ENCODE data around the gene POC1A.

DNA sequence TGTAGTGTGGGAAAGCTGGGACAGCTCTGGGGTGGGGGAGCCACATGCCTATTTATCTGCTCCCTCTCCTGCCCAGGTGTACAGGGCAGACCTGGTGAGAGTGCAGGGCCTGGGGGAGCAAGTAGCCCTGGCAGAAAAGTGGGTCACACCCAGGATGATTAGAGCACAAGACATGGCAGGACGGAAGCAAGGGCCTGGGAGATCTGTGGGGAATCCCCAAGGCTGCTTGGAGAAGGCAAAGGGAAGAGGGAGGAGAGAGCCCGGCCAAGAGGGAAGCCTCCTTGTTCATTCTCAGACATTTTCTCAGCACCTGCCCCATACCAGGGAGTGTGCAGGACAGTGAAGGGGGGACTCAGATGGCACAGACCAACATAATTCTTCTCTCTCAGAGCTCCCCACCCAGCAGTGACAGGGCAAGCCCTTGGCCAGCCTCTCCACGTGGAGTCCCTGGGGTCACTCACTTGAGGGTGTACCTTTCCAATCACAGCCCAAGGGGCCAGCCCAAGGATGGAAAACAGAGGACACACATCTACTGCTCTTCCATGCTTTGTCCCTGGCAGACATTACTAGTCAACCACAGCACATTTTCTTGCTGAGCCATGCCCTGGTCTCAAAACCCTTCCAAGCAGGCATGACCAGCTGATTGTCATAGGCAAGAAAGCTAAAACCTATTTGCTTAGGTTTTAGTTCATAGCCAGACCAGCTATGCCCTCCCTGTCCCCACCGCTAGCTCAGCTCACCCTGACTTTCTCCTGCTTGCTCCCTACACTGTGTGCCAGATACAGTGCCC is 92.9 kb downstream of the POC1A start:
- TF ChIP-seq POLR2A (IDR thresholded peaks at IDR 0.05) = no peak
- TF ChIP-seq, protein P1, sequence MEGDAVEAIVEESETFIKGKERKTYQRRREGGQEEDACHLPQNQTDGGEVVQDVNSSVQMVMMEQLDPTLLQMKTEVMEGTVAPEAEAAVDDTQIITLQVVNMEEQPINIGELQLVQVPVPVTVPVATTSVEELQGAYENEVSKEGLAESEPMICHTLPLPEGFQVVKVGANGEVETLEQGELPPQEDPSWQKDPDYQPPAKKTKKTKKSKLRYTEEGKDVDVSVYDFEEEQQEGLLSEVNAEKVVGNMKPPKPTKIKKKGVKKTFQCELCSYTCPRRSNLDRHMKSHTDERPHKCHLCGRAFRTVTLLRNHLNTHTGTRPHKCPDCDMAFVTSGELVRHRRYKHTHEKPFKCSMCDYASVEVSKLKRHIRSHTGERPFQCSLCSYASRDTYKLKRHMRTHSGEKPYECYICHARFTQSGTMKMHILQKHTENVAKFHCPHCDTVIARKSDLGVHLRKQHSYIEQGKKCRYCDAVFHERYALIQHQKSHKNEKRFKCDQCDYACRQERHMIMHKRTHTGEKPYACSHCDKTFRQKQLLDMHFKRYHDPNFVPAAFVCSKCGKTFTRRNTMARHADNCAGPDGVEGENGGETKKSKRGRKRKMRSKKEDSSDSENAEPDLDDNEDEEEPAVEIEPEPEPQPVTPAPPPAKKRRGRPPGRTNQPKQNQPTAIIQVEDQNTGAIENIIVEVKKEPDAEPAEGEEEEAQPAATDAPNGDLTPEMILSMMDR (IDR thresholded peaks at IDR 0.05) = no peak

Measured in uterus (tissue), 2 donors.